Measurements from ENCODE around the gene GRK3.
"Not testable (repeated sequence)": the region's sequence is repeated elsewhere in the genome, so short reads cannot be mapped to it uniquely, and the experiment has no call there.

The GRK3 gene

DNA sequence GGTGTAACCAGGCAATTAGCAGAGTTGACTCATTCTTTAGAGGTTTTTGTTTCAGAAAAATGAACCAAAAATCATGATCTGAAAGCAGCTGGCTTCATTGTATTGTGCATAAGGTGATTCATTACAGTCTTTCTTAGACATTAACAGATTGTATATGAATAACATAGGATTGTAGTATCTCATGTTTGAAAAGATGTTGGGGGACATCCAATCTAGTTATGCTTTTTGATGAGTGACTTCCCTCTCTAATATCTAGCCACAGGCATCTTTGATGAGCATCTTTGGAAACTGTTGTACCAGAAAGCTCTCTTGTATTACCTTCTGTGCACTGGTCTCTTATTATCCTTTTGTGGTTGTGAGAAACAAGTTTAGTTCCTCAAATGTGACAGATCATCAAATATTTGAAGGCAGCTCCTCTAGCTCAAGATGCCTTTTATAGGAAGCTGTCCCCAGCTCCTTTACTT, 8.3 kb downstream of the GRK3 start:
- DNase-seq (ENCODE audit: low read depth): no peak

- no peak for DNase-seq (ENCODE audit: low read depth)
Measured at GRCh38 chr22:25573841-25574240, 9.4 kb downstream of the GRK3 start.

GRCh38 chr22:25574736-25575135, 10.3 kb downstream of the GRK3 start:
- no peak for DNase-seq (ENCODE audit: low read depth)

DNA sequence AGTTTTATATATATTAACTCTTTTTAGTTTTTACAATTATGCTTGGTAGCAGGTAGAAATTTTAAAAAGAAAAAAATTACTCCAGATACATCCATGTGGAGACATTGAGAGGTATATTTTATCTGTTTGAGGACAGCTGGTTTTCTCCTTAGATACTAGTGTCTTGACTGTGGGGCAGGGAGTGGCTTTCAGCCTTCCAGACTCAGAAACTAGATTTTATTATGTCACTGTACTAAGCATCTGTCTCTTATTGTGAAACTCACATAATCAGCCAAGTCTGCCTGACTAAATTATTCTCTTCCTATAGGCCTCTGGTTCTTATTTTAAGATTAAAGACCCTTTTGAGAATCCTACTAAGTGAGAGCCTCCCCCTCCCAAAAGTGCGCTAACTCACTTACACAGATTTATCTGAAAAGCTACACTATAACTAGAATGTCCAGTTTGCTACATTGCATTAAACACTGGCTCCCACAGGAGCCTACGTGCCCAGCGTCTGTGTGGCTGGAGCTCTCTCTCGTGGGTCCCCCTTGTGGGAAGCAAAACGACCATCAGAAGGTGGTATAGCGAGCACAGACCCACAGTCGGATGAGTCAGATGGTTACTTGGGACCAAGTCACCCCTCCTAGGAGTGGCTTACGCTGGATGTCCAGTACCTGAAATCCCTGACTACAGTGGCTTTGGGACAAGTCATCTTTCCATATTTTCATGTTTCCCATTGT, 11.4 kb downstream of the GRK3 start:
- DNase-seq (ENCODE audit: low read depth): not testable (repeated sequence)

- DNase-seq (ENCODE audit: low read depth): not testable (repeated sequence)
Measured at GRCh38 chr22:25581452-25581851, 17.0 kb downstream of the GRK3 start.

GRCh38 chr22:25582946-25583345, 18.5 kb downstream of the GRK3 start:
- no peak for DNase-seq (ENCODE audit: low read depth)

GRCh38 chr22:25584993-25585392, 20.5 kb downstream of the GRK3 start:
- DNase-seq (ENCODE audit: low read depth): not testable (repeated sequence)

DNA sequence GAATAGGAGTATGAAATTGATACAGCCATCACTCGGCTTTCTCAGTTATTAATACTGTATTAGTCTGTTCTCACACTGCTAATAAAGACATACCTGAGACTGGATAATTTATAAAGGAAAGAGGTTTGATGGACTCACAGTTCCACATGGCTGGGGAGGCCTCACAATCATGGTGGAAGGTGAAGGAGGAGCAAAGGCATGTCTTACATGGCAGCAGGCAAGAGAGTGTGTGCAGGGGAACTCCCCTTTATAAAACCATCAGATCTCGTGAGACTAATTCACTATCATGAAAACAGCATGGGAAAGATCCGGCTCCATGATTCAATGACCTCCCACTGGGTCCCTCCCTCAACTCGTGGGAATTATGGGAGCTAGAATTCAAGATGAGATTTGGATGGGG, 25.2 kb downstream of the GRK3 start:
- DNase-seq (ENCODE audit: low read depth): not testable (repeated sequence)

- not testable (repeated sequence) for DNase-seq (ENCODE audit: low read depth)
Measured at GRCh38 chr22:25593323-25593722, 28.8 kb downstream of the GRK3 start.

DNA sequence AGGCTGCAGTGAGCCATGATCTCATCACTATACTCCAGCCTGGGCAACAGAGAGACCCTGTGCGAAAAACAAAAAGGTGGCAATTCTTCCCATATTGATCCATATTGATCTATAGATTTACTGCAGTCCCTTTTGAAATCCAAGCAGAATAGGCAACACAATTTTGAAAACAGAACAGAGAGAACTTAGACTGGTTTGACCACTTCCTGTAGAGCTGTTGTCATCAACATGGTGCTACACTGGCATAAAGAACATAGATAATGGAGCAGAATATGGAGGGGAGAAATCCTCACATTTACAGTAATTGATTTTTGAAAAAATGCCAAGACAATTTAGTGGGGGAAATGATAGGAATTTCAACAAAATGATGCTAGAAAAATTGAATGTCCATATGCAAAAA, 34.1 kb downstream of the GRK3 start:
- DNase-seq (ENCODE audit: low read depth): no peak

DNA sequence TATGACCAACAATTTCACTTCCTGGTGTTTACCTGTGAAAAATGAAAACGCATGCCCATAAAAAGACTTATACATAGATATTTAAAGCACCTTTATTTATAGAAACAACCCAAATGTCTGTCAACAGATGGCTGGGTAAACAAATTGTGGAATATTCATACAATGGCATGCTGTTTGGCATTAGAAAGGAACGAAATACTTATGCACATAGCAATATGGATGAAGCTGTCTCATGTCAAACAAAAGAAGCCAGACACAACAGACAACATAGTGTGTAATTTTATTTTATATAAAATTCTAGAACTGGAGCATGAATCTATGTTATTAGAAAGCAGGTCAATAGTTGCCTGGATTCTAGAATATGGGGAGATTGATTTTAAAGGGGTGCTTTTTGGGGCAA, 38.0 kb downstream of the GRK3 start:
- no peak for DNase-seq (ENCODE audit: low read depth)

- no peak for DNase-seq (ENCODE audit: low read depth)
Measured at GRCh38 chr22:25602916-25603315, 38.4 kb downstream of the GRK3 start.

GRCh38 chr22:25605146-25605545, 40.7 kb downstream of the GRK3 start:
- DNase-seq (ENCODE audit: low read depth): not testable (repeated sequence)

DNA sequence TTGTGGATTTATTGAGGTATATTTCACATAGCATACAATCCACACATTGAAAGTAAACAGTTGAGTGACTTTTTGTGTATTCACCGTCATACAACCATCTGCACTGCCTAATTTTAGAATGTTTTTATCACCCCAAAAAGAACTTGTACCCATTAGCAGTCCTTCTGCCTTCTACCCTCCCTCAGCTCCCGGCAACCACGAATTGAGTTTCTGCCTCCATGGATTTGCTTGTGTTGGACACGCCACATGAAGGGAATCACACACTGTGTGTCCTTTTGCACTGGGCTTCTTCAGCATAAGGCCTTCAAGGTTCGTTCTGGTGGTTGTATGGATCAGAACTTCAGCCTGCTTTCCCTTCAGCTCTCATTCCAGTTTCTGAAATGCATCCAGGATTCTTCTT, 41.1 kb downstream of the GRK3 start:
- DNase-seq (ENCODE audit: low read depth): not testable (repeated sequence)

DNA sequence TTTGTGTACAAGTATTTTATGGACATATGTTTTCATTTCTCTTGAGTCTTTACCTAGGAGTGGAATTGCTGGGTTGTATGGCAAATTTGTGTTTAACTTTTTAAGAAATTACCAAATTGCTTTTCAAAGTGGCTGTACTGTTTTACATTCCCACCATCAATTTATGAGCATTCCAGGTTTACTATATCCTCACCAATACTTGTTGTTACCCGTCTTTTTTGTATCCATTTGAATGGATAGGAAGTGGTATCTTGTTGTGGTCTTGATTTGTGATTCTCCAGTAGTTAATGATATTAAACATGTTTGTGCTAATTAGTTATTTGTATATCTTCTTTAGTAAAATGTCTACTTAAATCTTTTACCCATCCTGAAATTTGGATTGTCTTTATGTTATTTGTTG, 46.8 kb downstream of the GRK3 start:
- not testable (repeated sequence) for DNase-seq (ENCODE audit: low read depth)

GRCh38 chr22:25613131-25613530, 48.7 kb downstream of the GRK3 start:
- not testable (repeated sequence) for DNase-seq (ENCODE audit: low read depth)

DNA sequence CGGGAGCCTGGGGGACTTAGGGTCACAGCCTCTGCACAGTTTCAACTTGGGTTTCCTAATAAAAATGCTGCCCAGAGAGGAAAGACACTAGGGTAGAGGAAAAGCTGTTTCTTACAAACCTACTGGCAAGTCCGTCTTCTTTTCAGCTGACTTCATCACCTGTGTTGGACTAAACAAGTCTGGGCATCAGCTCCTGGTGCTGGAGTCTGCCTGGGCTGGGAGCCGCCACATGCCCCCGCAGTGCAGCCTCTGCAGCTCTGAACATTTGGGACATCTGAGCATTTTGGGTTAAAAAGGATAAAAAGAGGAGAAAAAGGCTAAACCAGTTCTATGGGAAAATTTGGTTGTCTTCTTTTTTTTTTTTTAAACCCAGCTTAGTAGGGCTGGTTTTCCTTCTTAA, 49.1 kb downstream of the GRK3 start:
- DNase-seq (ENCODE audit: low read depth): not testable (repeated sequence)

DNA sequence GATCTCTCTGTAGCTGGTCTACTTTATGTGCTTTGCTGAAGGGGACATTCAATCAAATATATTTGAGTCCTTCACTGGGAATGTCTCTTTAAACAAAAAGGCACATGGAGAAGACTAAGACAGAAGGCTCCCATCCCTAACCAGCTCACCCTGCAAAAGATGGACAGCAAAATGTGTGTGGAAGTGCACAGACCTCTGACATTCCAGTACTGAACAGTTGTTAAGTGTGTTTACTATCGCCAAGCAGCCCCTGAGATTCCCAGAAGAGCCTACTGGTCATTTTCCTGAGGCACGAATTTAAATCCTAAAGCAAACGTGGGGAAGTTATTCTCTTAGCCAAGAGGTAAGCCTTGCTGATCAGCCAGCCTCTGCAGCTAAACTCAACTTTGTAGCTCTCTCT, 50.3 kb downstream of the GRK3 start:
- not testable (repeated sequence) for DNase-seq (ENCODE audit: low read depth)

GRCh38 chr22:25621986-25622385, 57.5 kb downstream of the GRK3 start:
- DNase-seq (ENCODE audit: low read depth): no peak

- no peak for DNase-seq (ENCODE audit: low read depth)
Measured at GRCh38 chr22:25623310-25623734, 58.8 kb downstream of the GRK3 start.

DNA sequence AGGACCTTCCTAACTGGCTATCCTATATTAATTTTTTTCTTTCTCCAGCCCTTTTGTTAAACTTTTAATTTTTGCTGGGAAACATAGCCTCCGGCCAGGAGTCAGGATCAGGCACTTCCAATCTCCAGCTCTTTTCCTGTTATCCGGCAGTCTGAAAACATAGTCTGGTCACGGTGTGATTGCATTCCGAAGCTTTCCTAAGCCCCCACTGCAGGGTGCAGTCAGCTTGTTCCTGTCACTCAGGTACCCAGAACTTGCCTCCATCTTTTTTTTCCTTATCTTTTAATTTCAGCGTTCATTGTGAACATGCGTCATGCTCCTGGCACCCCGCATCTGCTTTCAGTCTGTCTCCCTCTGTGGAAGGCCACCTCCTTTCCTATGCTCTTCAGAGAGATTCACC, 59.4 kb downstream of the GRK3 start:
- no peak for DNase-seq (ENCODE audit: low read depth)

DNA sequence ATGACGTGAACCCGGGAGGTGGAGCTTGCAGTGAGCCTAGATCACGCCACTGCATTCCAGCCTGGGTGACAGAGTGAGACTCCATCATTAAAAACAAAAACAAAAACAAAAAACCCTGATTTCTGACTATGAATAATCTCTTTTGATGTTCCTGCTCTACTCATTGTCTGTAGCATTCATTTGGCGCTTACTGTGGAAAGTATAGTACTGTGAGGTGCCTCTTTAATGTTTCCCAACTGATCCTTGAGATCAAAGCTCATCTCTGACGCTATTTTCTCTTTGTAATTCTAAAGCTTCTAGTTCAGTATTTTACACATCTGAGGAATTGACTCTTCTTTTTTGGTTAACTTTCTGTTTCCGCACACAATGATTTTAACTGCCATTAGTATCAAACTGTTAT, 60.0 kb downstream of the GRK3 start:
- no peak for DNase-seq (ENCODE audit: low read depth)

DNA sequence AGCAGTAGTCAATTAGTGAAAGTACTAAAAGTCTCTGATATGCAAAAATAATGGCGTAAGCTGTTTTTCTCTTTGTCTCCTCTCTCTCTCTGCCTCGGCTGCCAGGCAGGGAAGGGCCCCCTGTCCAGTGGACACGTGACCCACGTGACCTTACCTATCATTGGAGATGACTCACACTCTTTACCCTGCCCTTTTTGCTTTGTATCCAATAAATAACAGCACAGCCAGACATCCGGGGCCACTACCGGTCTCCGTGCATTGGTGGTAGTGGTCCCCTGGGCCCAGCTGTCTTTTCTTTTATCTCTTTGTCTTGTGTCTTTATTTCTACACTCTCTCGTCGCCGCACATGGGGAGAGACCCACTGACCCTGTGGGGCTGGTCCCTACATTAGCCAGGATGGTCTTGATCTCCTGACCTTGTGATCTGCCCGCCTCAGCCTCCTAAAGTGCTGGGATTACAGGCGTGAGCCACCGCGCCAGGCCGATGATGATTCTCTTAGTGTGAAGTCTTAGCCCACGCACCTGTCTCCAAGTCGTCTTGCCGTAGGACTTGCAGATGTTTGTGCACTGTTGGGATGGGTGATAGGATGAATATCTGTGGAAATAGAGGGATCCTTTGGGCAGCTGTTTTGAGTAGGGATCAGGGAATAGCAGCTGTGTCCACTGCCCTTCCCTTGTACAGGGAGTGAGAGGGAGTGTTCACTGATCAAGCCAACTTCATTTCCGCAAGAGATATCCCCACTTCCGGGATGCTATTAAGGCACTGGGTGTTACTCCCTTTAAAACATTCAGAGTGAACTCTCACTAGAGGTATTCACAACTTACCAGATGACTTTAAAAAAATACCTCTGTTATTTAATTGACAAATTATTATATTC, 61.5 kb downstream of the GRK3 start:
- not testable (repeated sequence) for DNase-seq (ENCODE audit: low read depth)

All from activated T-helper 9 cell treated with anti-CD3 and anti-CD28 coated beads, Interleukin-2, amount 50 U/mL, for 16 hours (primary cell).